ENCODE data around the gene SPOP. TPM values are rescaled to one million over a fixed set of nuclear protein-coding genes. Genes with fewer than 3 reads are reported as not detected.
A peak's percentile ranks its signal among the peaks of the same experiment; 100 is the strongest.

Gene SPOP
- total and polyA plus RNA-seq, 9 of the 15 experiments (the other 6 are each of a cell fraction or from before 2014, with no cell fraction given): 34.2 to 65.9 (median 39.7) TPM

DNA sequence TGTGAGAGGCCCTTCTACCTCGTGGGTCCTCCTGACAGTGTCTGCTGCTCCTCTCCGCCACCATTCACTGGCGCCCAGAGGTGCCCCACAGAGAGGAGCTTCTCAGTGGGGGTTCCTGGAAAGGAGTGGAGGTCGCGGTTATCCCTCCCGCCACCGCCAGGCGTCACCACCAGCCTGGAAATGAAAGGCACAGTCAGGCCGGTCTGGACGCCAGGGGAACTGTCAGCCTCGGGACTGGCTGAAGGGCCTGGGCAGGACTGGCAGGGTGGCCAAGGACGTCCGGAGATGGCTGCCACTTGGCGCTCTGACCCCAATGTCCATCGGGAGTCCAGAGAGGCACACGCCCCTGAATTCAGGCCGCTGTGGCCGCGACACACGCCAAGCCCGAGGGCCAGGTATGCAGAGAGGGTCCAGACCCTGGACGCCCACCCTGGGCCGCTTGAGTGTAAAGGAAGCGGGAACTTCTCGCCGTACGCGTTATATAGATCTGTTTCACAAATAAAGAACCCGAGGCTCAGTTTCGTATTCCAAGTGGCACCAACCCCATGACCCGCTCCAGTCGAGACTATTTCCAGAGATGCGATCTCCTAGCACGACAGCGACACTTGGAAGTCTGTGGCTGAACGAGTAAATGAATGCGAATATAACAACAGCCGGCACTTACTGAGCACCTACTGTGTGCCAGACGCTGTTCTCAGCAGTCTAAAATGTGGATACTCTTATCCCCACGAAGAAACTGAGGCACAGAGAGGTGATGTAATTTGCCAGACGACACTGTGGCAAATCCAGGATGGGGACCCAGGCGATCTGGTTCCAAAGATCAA is 109.8 kb downstream of the SPOP start (continued):
- TF ChIP-seq, protein P1, sequence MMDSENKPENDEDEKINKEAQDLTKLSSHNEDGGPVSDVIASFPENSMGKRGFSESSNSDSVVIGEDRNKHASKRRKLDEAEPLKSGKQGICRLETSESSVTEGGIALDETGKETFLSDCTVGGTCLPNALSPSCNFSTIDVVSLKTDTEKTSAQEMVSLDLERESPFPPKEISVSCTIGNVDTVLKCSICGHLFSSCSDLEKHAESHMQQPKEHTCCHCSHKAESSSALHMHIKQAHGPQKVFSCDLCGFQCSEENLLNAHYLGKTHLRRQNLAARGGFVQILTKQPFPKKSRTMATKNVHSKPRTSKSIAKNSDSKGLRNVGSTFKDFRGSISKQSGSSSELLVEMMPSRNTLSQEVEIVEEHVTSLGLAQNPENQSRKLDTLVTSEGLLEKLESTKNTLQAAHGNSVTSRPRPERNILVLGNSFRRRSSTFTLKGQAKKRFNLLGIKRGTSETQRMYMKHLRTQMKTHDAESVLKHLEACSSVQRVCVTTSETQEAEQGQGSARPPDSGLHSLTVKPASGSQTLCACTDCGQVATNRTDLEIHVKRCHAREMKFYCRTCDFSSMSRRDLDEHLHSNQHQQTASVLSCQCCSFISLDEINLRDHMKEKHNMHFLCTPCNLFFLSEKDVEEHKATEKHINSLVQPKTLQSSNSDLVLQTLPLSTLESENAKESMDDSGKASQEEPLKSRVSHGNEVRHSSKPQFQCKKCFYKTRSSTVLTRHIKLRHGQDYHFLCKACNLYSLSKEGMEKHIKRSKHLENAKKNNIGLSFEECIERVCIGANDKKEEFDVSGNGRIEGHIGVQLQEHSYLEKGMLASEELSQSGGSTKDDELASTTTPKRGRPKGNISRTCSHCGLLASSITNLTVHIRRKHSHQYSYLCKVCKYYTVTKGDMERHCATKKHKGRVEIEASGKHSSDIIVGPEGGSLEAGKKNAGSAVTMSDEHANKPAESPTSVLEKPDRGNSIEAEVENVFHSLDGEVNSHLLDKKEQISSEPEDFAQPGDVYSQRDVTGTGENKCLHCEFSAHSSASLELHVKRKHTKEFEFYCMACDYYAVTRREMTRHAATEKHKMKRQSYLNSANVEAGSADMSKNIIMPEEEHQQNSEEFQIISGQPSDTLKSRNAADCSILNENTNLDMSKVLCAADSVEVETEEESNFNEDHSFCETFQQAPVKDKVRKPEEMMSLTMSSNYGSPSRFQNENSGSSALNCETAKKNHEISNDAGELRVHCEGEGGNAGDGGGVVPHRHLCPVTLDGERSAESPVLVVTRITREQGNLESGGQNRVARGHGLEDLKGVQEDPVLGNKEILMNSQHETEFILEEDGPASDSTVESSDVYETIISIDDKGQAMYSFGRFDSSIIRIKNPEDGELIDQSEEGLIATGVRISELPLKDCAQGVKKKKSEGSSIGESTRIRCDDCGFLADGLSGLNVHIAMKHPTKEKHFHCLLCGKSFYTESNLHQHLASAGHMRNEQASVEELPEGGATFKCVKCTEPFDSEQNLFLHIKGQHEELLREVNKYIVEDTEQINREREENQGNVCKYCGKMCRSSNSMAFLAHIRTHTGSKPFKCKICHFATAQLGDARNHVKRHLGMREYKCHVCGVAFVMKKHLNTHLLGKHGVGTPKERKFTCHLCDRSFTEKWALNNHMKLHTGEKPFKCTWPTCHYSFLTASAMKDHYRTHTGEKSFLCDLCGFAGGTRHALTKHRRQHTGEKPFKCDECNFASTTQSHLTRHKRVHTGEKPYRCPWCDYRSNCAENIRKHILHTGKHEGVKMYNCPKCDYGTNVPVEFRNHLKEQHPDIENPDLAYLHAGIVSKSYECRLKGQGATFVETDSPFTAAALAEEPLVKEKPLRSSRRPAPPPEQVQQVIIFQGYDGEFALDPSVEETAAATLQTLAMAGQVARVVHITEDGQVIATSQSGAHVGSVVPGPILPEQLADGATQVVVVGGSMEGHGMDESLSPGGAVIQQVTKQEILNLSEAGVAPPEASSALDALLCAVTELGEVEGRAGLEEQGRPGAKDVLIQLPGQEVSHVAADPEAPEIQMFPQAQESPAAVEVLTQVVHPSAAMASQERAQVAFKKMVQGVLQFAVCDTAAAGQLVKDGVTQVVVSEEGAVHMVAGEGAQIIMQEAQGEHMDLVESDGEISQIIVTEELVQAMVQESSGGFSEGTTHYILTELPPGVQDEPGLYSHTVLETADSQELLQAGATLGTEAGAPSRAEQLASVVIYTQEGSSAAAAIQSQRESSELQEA (IDR thresholded peaks at IDR 0.05; ENCODE audit: low read depth): no peak
- TF ChIP-seq POLR2G (IDR thresholded peaks at IDR 0.05; ENCODE audit: low read depth, low read length) (no peak), PCBP1 (IDR thresholded peaks at IDR 0.05; ENCODE audit: low read depth, low read length, poor library complexity, severe bottlenecking) (no peak), SIN3A (IDR thresholded peaks at IDR 0.05; ENCODE audit: borderline replicate concordance in 2 of 2, control insufficient read depth in 1 of 2, low read depth in 2 of 2, low read length in 2 of 2) (no peak), ZNF263 (CRISPR knock-in tag; IDR thresholded peaks at IDR 0.05; ENCODE audit: borderline replicate concordance) (peak; percentile 65; the same call in 1 of the 2 replicates), TRIM24 (IDR thresholded peaks at IDR 0.05) (no peak), ZNF778 (CRISPR knock-in tag; IDR thresholded peaks at IDR 0.05) (no peak), HEY1 (CRISPR knock-in tag; IDR thresholded peaks at IDR 0.05; ENCODE audit: borderline replicate concordance) (no peak), ERF (CRISPR knock-in tag; IDR thresholded peaks at IDR 0.05) (no peak), CREM (IDR thresholded peaks at IDR 0.05; ENCODE audit: low read depth) (peak; percentile 31; the same call in 1 of the 2 replicates), MECOM (CRISPR knock-in tag; IDR thresholded peaks at IDR 0.05) (no peak), TGIF2 (CRISPR knock-in tag; IDR thresholded peaks at IDR 0.05) (0 out of 2 replicates have a peak, but pooled peaks have one; percentile 45)
- TF ChIP-seq, protein P2, sequence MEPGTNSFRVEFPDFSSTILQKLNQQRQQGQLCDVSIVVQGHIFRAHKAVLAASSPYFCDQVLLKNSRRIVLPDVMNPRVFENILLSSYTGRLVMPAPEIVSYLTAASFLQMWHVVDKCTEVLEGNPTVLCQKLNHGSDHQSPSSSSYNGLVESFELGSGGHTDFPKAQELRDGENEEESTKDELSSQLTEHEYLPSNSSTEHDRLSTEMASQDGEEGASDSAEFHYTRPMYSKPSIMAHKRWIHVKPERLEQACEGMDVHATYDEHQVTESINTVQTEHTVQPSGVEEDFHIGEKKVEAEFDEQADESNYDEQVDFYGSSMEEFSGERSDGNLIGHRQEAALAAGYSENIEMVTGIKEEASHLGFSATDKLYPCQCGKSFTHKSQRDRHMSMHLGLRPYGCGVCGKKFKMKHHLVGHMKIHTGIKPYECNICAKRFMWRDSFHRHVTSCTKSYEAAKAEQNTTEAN (CRISPR knock-in tag; IDR thresholded peaks at IDR 0.05): no peak
- TF ChIP-seq, protein P3, sequence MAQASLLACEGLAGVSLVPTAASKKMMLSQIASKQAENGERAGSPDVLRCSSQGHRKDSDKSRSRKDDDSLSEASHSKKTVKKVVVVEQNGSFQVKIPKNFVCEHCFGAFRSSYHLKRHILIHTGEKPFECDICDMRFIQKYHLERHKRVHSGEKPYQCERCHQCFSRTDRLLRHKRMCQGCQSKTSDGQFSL (CRISPR knock-in tag; IDR thresholded peaks at IDR 0.05): peak; percentile 69; the same call in 1 of the 2 replicates
- TF ChIP-seq, protein P3 (tag; IDR thresholded peaks at IDR 0.05): no peak
